GM23248 (cell line): ENCODE data around the gene ITGAD.

ENCODE experiments used
- EZH2 ChIP-seq: fragments of 200-600 bp; sonication (generic); IDR thresholded peaks from 2 replicates; pipeline ENCODE4 v1.6.1; 2018; ENCODE audit warnings: antibody characterized with exemption, mild to moderate bottlenecking; ENCODE audit not compliant: insufficient read depth, poor library complexity, severe bottlenecking
- EZH2phosphoT487 ChIP-seq: fragments of 200-600 bp; sonication (generic); IDR thresholded peaks from 2 replicates; pipeline ENCODE4 v1.6.1; 2018; ENCODE audit warnings: antibody characterized with exemption, moderate library complexity, mild to moderate bottlenecking, low read depth; ENCODE audit not compliant: insufficient read depth

GRCh38 chr16:31474173-31474714 is 81.1 kb downstream of the ITGAD start:
- no peak for TF ChIP-seq EZH2phosphoT487
- no peak for TF ChIP-seq EZH2
